Trophoblast cell (in vitro differentiated cells and primary cell): ENCODE results near the gene LIN28A.

ENCODE experiments used
- DNase-seq, 2 donors: peaks; one replicate each; pipeline ENCODE4 v3.0.0-alpha.2; 2016
- H2AFZ ChIP-seq: 2 replicates; pipeline ENCODE4 v1.6.1; 2013; ENCODE audit warnings: low read length, moderate library complexity, mild to moderate bottlenecking; ENCODE audit not compliant: insufficient read depth, poor library complexity
- H2AK5ac ChIP-seq: 2 replicates; pipeline ENCODE4 v1.6.1; 2013; ENCODE audit warnings: mild to moderate bottlenecking, low read length
- H2BK120ac ChIP-seq: 2 replicates; pipeline ENCODE4 v1.6.1; 2013; ENCODE audit warnings: low read length, mild to moderate bottlenecking, moderate library complexity; ENCODE audit not compliant: insufficient read depth, poor library complexity
- H2BK12ac ChIP-seq: 2 replicates; pipeline ENCODE4 v1.6.1; 2013; ENCODE audit warnings: mild to moderate bottlenecking, low read length, moderate library complexity
- H2BK5ac ChIP-seq: 2 replicates; pipeline ENCODE4 v1.6.1; 2013; ENCODE audit warnings: low read length, low read depth, moderate library complexity, mild to moderate bottlenecking; ENCODE audit not compliant: poor library complexity
- H3K14ac ChIP-seq: 2 replicates; pipeline ENCODE4 v1.6.1; 2013; ENCODE audit warnings: mild to moderate bottlenecking, low read length
- H3K18ac ChIP-seq: 2 replicates; pipeline ENCODE4 v1.6.1; 2013; ENCODE audit warnings: mild to moderate bottlenecking, low read length
- H3K23ac ChIP-seq: 2 replicates; pipeline ENCODE4 v1.6.1; 2013; ENCODE audit warnings: low read length
- H3K27ac ChIP-seq: 2 replicates; pipeline ENCODE4 v1.5.1; 2013; ENCODE audit warnings: low read depth, mild to moderate bottlenecking, inconsistent platforms, low read length, moderate library complexity
- H3K27me3 ChIP-seq: 2 replicates; pipeline ENCODE4 v1.6.1; 2013; ENCODE audit warnings: inconsistent platforms, mild to moderate bottlenecking, low read length, moderate library complexity; ENCODE audit not compliant: insufficient read depth
- H3K36me3 ChIP-seq, 2 experiments: 1 replicate in 1 of 2; 2 replicates in 1 of 2; pipeline ENCODE4 v1.6.1; 2013; ENCODE audit warnings: low read length in 2 of 2, mild to moderate bottlenecking in 2 of 2, moderate library complexity in 1 of 2; ENCODE audit not compliant: insufficient read depth in 2 of 2, control insufficient read depth in 1 of 2
- H3K4ac ChIP-seq: 2 replicates; pipeline ENCODE4 v1.6.1; 2013; ENCODE audit warnings: low read depth, mild to moderate bottlenecking, low read length, moderate library complexity
- H3K4me1 ChIP-seq, 2 experiments: 1 replicate in 1 of 2; 2 replicates in 1 of 2; pipeline ENCODE4 v1.6.1; 2013; ENCODE audit warnings: low read length in 2 of 2, mild to moderate bottlenecking in 2 of 2, moderate library complexity in 1 of 2; ENCODE audit not compliant: insufficient read depth in 2 of 2, control insufficient read depth in 1 of 2
- H3K4me2 ChIP-seq: 2 replicates; pipeline ENCODE4 v1.6.1; 2013; ENCODE audit warnings: inconsistent platforms, mild to moderate bottlenecking, low read length, moderate library complexity
- H3K4me3 ChIP-seq: 2 replicates; pipeline ENCODE4 v1.5.1; 2013; ENCODE audit warnings: mild to moderate bottlenecking, low read depth, low read length, inconsistent platforms
- H3K79me1 ChIP-seq: one replicate; pipeline ENCODE4 v1.6.1; 2013; ENCODE audit warnings: low read length
- H3K79me2 ChIP-seq: 2 replicates; pipeline ENCODE4 v1.6.1; 2013; ENCODE audit warnings: low read length, mild to moderate bottlenecking; ENCODE audit not compliant: control insufficient read depth, insufficient read depth, poor library complexity
- H3K9ac ChIP-seq: 2 replicates; pipeline ENCODE4 v1.6.1; 2013; ENCODE audit warnings: mild to moderate bottlenecking, low read length
- H3K9me3 ChIP-seq: 2 replicates; pipeline ENCODE4 v1.6.1; 2013; ENCODE audit warnings: low read depth, mild to moderate bottlenecking, control low read depth, inconsistent platforms, low read length; ENCODE audit not compliant: insufficient read depth
- H4K12ac ChIP-seq: 2 replicates; pipeline ENCODE4 v1.6.1; 2013; ENCODE audit warnings: low read depth, mild to moderate bottlenecking, low read length, moderate library complexity
- H4K8ac ChIP-seq: 2 replicates; pipeline ENCODE4 v1.6.1; 2013; ENCODE audit warnings: low read depth, mild to moderate bottlenecking, low read length, moderate library complexity
- H4K91ac ChIP-seq: one replicate; pipeline ENCODE4 v1.6.1; 2013; ENCODE audit warnings: low read depth, mild to moderate bottlenecking, low read length, moderate library complexity
- WGBS: extraction: QIAGEN DNeasy Blood & Tissue Kit; methylation state at CpG from one replicate; pipeline ENCODE4 v1.1.7; 2013; ENCODE audit warnings: missing lambda C conversion rate; ENCODE audit not compliant: insufficient read length, insufficient coverage; ENCODE audit errors: extremely low coverage; 5-methylcytosine and 5-hydroxymethylcytosine counted together

The LIN28A gene

DNA sequence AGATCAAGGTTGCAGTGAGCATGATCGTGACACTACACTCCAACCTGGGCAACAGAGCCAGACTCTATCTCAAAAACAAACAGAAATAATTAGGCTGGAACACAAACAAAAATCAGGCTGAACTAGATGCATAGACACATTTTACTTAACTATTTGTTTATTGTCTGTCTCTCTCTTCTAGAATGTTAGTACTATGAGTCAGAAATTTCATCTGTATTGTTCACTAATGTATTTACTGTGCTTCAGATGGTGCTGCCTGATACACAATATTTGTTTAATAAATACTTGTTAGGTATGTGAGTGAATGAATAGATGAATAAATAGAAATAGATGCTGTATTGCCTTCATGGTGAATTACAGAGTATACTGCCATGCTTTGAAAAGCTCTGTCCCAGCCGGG is 6.0 kb upstream of the LIN28A start:
- H3K9ac ChIP-seq, result no peak overlapping the region
- no peak overlapping the region for H2BK120ac ChIP-seq
- no peak overlapping the region for H2BK5ac ChIP-seq
- H3K27ac ChIP-seq, result no peak overlapping the region
- H4K91ac ChIP-seq, result no peak overlapping the region
- H3K9me3 ChIP-seq, result no peaks in the 10 kb centered on the region
- H3K14ac ChIP-seq, result no peak overlapping the region
- H2AFZ ChIP-seq, result no peak overlapping the region
- no peak overlapping the region for H3K4ac ChIP-seq
- no peak overlapping the region for H4K12ac ChIP-seq
- DNase-seq, result peak; percentile 50 to 77
- H3K79me2 ChIP-seq, result peaks cover 2% of the 10 kb centered on the region
- peaks cover 6% of the 10 kb centered on the region for H3K79me1 ChIP-seq
- H4K8ac ChIP-seq, result no peak overlapping the region
- H3K18ac ChIP-seq, result no peak overlapping the region
- peaks cover 7 to 15% of the 10 kb centered on the region in 2 experiments for H3K4me1 ChIP-seq
- no peaks in the 10 kb centered on the region for H3K27me3 ChIP-seq
- no peak overlapping the region for H2BK12ac ChIP-seq
- H2AK5ac ChIP-seq, result no peak overlapping the region
- no peak overlapping the region for H3K4me2 ChIP-seq
- H3K23ac ChIP-seq, result no peak overlapping the region
- H3K36me3 ChIP-seq, result no peaks in the 10 kb centered on the region
- no CpG with 5 or more reads among the region's 2 CpGs for WGBS
- no peak overlapping the region for H3K4me3 ChIP-seq

- H3K27me3 ChIP-seq, result no peaks in the 10 kb centered on the region
- no peak overlapping the region for H3K4ac ChIP-seq
- H3K36me3 ChIP-seq, result no peaks in the 10 kb centered on the region
- no peak overlapping the region for H3K27ac ChIP-seq
- H3K9ac ChIP-seq, result no peak overlapping the region
- H3K79me2 ChIP-seq, result peaks cover 4% of the 10 kb centered on the region
- no peak overlapping the region for H4K12ac ChIP-seq
- H3K4me1 ChIP-seq, result peaks cover 8 to 15% of the 10 kb centered on the region in 2 experiments
- H3K9me3 ChIP-seq, result no peaks in the 10 kb centered on the region
- H4K91ac ChIP-seq, result no peak overlapping the region
- no peak overlapping the region for H2AFZ ChIP-seq
- peaks cover 11% of the 10 kb centered on the region for H3K79me1 ChIP-seq
- no peak overlapping the region for H2BK5ac ChIP-seq
- no peak overlapping the region for H4K8ac ChIP-seq
- H2BK12ac ChIP-seq, result no peak overlapping the region
- no peak overlapping the region for H2BK120ac ChIP-seq
- H3K18ac ChIP-seq, result no peak overlapping the region
- no CpG with 5 or more reads among the region's 7 CpGs for WGBS
- H3K4me2 ChIP-seq, result no peak overlapping the region
- peak; percentile 78 to 89 for DNase-seq
- no peak overlapping the region for H3K14ac ChIP-seq
- no peak overlapping the region for H2AK5ac ChIP-seq
- H3K4me3 ChIP-seq, result no peak overlapping the region
- no peak overlapping the region for H3K23ac ChIP-seq
Observed at GRCh38 chr1:26405281-26405915, 5.2 kb upstream of the LIN28A start.

DNA sequence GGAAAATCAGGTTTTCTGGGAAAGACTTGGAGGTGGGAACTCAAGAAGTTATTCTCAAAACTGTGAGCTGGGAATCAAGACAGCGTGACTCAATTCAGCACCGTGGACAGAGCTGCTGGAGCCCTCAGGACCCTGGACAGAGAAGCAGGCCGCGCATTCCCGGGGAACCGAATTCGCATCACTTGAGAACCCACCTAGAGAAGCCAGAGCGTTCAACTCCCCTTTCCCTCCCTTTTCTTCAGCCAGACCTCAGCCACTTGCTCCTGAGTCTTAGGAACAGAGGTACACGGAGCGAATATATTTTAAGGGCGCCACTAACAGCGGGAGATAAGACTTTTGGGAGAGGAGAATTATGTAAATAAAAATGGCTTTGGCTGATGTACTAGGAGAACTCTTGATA is 2.0 kb upstream of the LIN28A start:
- Histone ChIP-seq H3K18ac (no peak overlapping the region), H2BK120ac (no peak overlapping the region), H3K36me3 (peaks cover 0 to 2% of the 10 kb centered on the region in 2 experiments), H4K91ac (no peak overlapping the region), H2AFZ (no peak overlapping the region), H4K8ac (no peak overlapping the region), H3K4me1 (peaks cover 27 to 34% of the 10 kb centered on the region in 2 experiments), H3K79me2 (peaks cover 30% of the 10 kb centered on the region), H3K4me2 (peak overlapping the region; percentile 49), H4K12ac (no peak overlapping the region), H3K9ac (no peak overlapping the region), H3K79me1 (peaks cover 32% of the 10 kb centered on the region), H2BK5ac (no peak overlapping the region), H2BK12ac (no peak overlapping the region), H3K23ac (no peak overlapping the region), H3K4me3 (no peak overlapping the region), H3K14ac (no peak overlapping the region), H3K27me3 (no peaks in the 10 kb centered on the region), H3K27ac (no peak overlapping the region), H2AK5ac (no peak overlapping the region), H3K4ac (no peak overlapping the region), H3K9me3 (no peaks in the 10 kb centered on the region)
- no CpG with 5 or more reads among the region's 12 CpGs for WGBS
- DNase-seq, result peak; percentile 51 to 86

DNA sequence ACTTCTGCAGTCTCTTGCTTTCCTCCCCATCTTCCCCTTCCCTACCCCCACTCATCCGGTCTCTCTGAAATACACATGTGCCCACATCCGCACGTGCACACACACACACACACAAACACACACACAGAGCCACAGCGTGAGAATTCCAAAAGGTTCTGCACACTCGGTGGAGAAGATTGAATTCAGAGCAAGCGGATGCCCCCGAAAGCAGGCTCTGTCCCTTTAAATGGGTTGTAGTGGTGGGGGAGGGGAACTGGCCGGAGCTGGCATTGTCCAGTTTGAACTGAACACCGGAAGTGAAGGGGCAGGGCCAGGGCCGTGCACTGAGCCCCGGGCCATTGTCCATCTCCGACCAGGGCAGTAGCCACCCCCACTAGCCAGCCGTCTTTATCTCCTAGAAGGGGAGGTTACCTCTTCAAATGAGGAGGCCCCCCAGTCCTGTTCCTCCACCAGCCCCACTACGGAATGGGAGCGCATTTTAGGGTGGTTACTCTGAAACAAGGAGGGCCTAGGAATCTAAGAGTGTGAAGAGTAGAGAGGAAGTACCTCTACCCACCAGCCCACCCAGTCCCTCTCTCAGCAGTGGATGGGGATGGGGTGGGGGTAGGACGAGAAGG is 1.3 kb upstream of the LIN28A start:
- Histone ChIP-seq H3K14ac (peak overlapping the region; percentile 78), H3K79me2 (peaks cover 30% of the 10 kb centered on the region), H3K23ac (no peak overlapping the region), H3K4me1 (peaks cover 27 to 31% of the 10 kb centered on the region in 2 experiments), H2BK5ac (peak overlapping the region; percentile 86), H2BK12ac (peak overlapping the region; percentile 84), H4K12ac (peak overlapping the region; percentile 25), H4K91ac (peak overlapping the region; percentile 94), H3K27me3 (no peaks in the 10 kb centered on the region), H3K9ac (peak overlapping the region; percentile 0), H2AFZ (peak overlapping the region; percentile 11), H2BK120ac (peak overlapping the region; percentile 84), H2AK5ac (peak overlapping the region; percentile 77), H3K4ac (peak overlapping the region; percentile 82), H3K9me3 (no peaks in the 10 kb centered on the region), H4K8ac (peak overlapping the region; percentile 58), H3K4me2 (peak overlapping the region; percentile 49), H3K27ac (peak overlapping the region; percentile 90), H3K36me3 (peaks cover 0 to 2% of the 10 kb centered on the region in 2 experiments), H3K4me3 (no peak overlapping the region), H3K79me1 (peaks cover 32% of the 10 kb centered on the region), H3K18ac (peak overlapping the region; percentile 56)
- no CpG with 5 or more reads among the region's 16 CpGs for WGBS
- no peak for DNase-seq
